T-cell (primary cell): ENCODE results near the gene TTLL11. TPM values are rescaled to one million over a fixed set of nuclear protein-coding genes. Genes with fewer than 3 reads are reported as not detected.

ENCODE experiments used
- ATAC-seq, 4 experiments: fragments of 200-7000 bp in 3 of 4; fragments of 150-1000 bp in 1 of 4; cut with Tn5 transposase; replicated peaks in 1 of 4; 1 replicate in 3 of 4; 2 replicates in 1 of 4; pipeline ENCODE4 v1.10.0; 2021; ENCODE audit warnings: moderate library complexity in 3 of 4, mild to moderate bottlenecking in 2 of 4, moderate number of reproducible peaks in 1 of 4
- CTCF ChIA-PET, 2 donors: fragments of 300-600 bp; sonication (Branson Sonifier 250); formaldehyde crosslinking; loops; one replicate each; lab custom pipeline; 2022; ENCODE audit warnings: antibody characterized with exemption in 2 of 2; lab: Charles Lee
- POLR2A ChIA-PET, 2 donors: fragments of 300-600 bp; sonication (Branson Sonifier 250); formaldehyde crosslinking; loops; one replicate each; lab custom pipeline; 2022; ENCODE audit warnings: antibody characterized with exemption in 2 of 2; lab: Charles Lee
- DNase-seq, 35 experiments: peaks; one replicate each; pipeline versions ENCODE4 v3.0.0 to v3.0.0-alpha.2; 2013 to 2023
- H3K27ac ChIP-seq: one replicate; pipeline ENCODE4 v1.5.1; 2013; ENCODE audit warnings: low read length
- H3K27me3 ChIP-seq, 2 experiments: replicated peaks in 1 of 2; 1 replicate in 1 of 2; 2 replicates in 1 of 2; pipeline versions ENCODE4 v1.6.1 to v1.7.0; 2013; ENCODE audit warnings: low read length in 1 of 2, mixed read lengths in 1 of 2; ENCODE audit not compliant: control insufficient read depth in 2 of 2, insufficient read depth in 2 of 2; ENCODE audit errors: extremely low read depth in 1 of 2
- H3K36me3 ChIP-seq, 2 donors: 1 replicate in 1 of 2; 2 replicates in 1 of 2; pipeline versions ENCODE4 v1.6.1 to v1.7.0; 2013; ENCODE audit warnings: low read length in 1 of 2; ENCODE audit not compliant: control insufficient read depth in 2 of 2, insufficient read depth in 1 of 2; ENCODE audit errors: extremely low read depth in 1 of 2
- H3K4me1 ChIP-seq, 2 experiments: 1 replicate in 1 of 2; 2 replicates in 1 of 2; pipeline versions ENCODE4 v1.6.1 to v1.7.0; 2013; ENCODE audit warnings: low read length in 2 of 2, mixed read lengths in 1 of 2; ENCODE audit not compliant: insufficient read depth in 2 of 2, control insufficient read depth in 1 of 2; ENCODE audit errors: extremely low read depth in 1 of 2
- H3K4me3 ChIP-seq, 2 donors: 1 replicate in 1 of 2; 2 replicates in 1 of 2; pipeline versions ENCODE4 v1.5.1 to v1.7.0; 2013; ENCODE audit warnings: mild to moderate bottlenecking in 2 of 2, low read length in 1 of 2, moderate library complexity in 1 of 2; ENCODE audit not compliant: control insufficient read depth in 1 of 2; ENCODE audit errors: extremely low read depth in 1 of 2
- H3K9me3 ChIP-seq: 2 replicates; pipeline ENCODE4 v1.7.0; 2013
- H3K27ac Mint-ChIP-seq, 2 donors: one replicate each; pipeline ENCODE4 v1.8.0; 2020 to 2021; ENCODE audit warnings: mild to moderate bottlenecking in 2 of 2, mixed read lengths in 2 of 2
- H3K27me3 Mint-ChIP-seq, 2 donors: one replicate each; pipeline ENCODE4 v1.8.0; 2021 to 2022; ENCODE audit warnings: mixed read lengths in 2 of 2
- H3K36me3 Mint-ChIP-seq: one replicate; pipeline ENCODE4 v1.8.0; 2021; ENCODE audit warnings: mixed read lengths
- H3K4me1 Mint-ChIP-seq, 3 donors: one replicate each; pipeline ENCODE4 v1.8.0; 2020 to 2022; ENCODE audit warnings: mixed read lengths in 3 of 3, mild to moderate bottlenecking in 1 of 3
- H3K4me3 Mint-ChIP-seq, 3 donors: one replicate each; pipeline ENCODE4 v1.8.0; 2020 to 2022; ENCODE audit warnings: mild to moderate bottlenecking in 3 of 3, mixed read lengths in 3 of 3, moderate library complexity in 3 of 3
- H3K9me3 Mint-ChIP-seq, 3 donors: one replicate each; pipeline ENCODE4 v1.8.0; 2020 to 2022; ENCODE audit warnings: mixed read lengths in 3 of 3
- WGBS: methylation state at CpG from one replicate; pipeline ENCODE4 v1.1.5; 2013; ENCODE audit warnings: missing lambda C conversion rate; ENCODE audit not compliant: insufficient coverage; 5-methylcytosine and 5-hydroxymethylcytosine counted together
- total RNA-seq, 35 experiments: library from RNA in 6 of 35; stranded (reverse) in 6 of 35; fragments of 120-200 nt in 1 of 35; gene quantifications; one replicate each; pipeline versions ENCODE4 v1.2.1 to v1.2.4 and lab custom pipeline; 2013 to 2026

The TTLL11 gene
- total RNA-seq, 5 donors from 2014 or later (not counting 1 experiment from before 2014, with no cell fraction given), result 3.4 to 4.8 (median 4.6) TPM

DNA sequence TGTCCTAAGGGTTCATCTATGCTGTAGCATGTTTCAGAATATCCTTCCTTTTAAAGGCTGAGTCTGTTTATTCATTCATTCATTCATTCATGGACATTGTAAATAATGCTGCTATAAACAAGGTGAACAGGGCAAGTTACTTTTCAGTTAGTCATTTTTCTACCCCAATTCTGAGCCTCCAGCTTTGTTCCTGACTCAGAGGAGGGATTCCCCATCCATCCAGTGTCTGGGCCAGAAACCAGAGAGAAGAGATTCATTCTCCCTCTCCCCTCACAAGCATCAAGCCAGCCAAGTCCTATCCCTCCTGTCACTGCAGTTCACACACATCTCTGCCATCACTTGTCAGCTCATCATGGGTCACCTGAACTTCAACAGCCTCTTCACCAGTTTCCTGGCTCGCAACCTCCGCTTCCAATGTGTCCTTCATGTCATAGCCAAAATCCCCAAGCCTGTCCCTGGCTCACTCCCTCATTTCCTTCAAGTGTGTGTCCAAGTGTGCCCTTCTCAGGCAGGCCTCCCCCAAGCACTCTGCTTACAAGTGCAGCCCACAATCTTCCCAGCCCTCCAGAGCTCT, 203.0 kb downstream of the TTLL11 start:
- H3K27me3 ChIP-seq, result peaks cover 0 to 4% of the 10 kb centered on the region in 2 experiments
- H3K9me3 ChIP-seq, result no peaks in the 10 kb centered on the region
- ATAC-seq, result no peak
- H3K27ac ChIP-seq, result no peak overlapping the region
- DNase-seq, result no peak
- no peaks in the 10 kb centered on the region for H3K4me1 Mint-ChIP-seq
- no peak overlapping the region for H3K4me3 ChIP-seq
- H3K4me1 ChIP-seq, result no peaks in the 10 kb centered on the region
- WGBS, result 100% methylated on average over 2 of the region's 2 CpGs
- no peaks in the 10 kb centered on the region for H3K27me3 Mint-ChIP-seq
- no peaks in the 10 kb centered on the region for H3K9me3 Mint-ChIP-seq
- no peak overlapping the region for H3K4me3 Mint-ChIP-seq
- POLR2A ChIA-PET, result no interaction called here
- no peaks in the 10 kb centered on the region for H3K36me3 Mint-ChIP-seq
- CTCF ChIA-PET, result no interaction called here
- H3K36me3 ChIP-seq, result no peaks in the 10 kb centered on the region
- no peak overlapping the region for H3K27ac Mint-ChIP-seq

DNA sequence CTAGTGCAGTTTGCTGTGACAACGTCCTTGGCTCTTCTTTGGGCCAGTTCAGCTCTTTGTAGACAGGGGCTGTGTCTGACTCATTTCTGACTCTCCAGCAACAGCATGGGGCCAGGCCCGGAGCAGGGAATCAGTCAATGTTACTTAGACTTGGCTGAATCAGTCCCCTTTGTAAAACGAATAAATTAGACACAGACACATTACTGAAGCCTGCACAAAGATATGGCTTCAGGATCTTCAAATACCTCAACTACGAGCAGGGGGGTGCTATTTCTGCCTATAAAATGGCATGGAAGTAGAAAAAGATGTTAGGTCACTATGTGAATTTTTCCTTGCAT, 204.7 kb downstream of the TTLL11 start:
- no peak overlapping the region for H3K27ac Mint-ChIP-seq
- ChIA-PET POLR2A (no interaction called here), CTCF (no interaction called here)
- no peaks in the 10 kb centered on the region for H3K9me3 Mint-ChIP-seq
- no peaks in the 10 kb centered on the region for H3K36me3 Mint-ChIP-seq
- no peaks in the 10 kb centered on the region for H3K27me3 Mint-ChIP-seq
- Histone ChIP-seq H3K4me3 (no peak overlapping the region), H3K27ac (no peak overlapping the region), H3K4me1 (no peaks in the 10 kb centered on the region), H3K27me3 (peaks cover 0 to 4% of the 10 kb centered on the region in 2 experiments), H3K36me3 (no peaks in the 10 kb centered on the region), H3K9me3 (no peaks in the 10 kb centered on the region)
- ATAC-seq (no peak), DNase-seq (no peak)
- WGBS, result no CpG with 5 or more reads among the region's 4 CpGs
- no peaks in the 10 kb centered on the region for H3K4me1 Mint-ChIP-seq
- no peak overlapping the region for H3K4me3 Mint-ChIP-seq

DNA sequence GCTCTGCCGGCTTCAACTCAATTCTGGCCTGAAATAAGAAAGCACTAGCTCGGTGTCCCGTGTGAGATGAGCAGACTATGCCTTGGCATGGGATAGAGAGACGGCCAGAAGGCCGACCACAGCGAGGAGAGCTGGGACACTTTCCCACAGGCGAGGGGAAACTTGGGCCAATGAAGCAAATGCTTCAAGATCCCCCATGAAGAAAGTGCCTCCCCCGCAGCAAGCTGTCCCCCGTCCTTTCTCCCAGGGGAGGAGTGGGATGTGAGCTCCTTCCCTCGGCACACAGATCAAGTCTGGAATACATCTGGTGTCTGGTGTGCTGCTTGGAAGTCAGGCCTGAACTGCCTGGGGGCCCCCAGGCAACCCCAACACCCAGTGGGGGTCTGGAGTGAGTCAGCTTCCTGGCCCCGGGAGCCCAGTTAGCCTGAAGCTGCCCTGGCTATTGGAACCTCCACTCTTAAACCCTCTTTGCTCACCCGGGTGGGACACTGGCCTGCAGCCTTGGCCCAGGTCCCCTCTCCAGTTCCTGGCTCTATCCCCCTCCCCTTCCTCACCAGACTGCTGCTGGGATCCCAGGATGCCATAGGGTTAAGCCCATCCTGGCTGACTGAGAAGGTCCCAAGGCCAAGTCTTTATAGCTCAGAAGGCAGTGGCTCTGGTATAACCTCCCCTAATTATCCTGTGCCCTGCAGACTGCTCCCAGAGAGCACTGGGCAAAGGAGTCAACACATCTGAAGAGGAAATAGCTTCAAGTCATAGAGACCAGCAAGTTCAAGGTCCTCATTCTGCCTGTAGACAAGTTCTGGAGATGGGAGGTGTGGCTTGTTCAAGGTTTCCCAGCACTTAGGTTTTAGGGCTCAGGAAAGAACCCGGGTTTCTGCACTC, 205.3 kb downstream of the TTLL11 start:
- CTCF ChIA-PET, result no interaction called here

DNA sequence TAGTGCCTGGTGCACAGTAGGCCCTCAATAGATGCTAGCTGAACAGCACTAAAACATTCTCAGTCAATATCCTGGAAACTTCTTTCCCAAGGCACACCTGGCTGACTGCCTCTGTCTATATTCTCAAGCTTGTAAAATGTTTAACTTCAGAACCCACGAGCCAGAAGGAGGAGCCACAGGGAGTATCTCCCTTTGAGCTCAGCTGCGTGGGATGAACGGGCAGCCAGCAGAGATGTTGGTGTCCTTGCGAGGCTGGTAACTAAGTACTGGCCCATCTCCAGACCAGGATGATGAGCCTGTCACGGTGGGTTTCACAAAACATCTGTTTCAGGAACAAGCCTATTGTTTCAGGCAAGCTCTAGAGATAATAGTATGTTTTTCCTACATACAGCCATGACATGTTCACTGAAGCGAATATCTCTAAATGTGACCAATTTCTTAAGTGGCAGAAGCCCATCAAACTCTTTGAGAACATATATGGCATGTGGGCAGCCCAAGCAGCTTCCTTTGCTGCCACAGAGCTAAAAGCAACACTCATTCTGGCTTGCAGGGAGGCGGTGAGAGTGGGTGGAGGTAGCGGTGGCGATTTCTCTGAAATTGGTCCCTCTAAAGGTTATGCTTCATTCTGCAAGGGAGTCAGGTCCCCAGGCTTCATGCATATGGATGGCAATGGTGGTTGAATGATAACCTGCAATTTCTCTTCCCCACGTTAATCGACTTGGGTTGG, 206.2 kb downstream of the TTLL11 start:
- no peak for ATAC-seq
- no peak overlapping the region for H3K4me3 Mint-ChIP-seq
- Histone ChIP-seq H3K4me1 (no peaks in the 10 kb centered on the region), H3K4me3 (no peak overlapping the region), H3K9me3 (no peaks in the 10 kb centered on the region), H3K36me3 (no peaks in the 10 kb centered on the region), H3K27ac (no peak overlapping the region), H3K27me3 (peaks cover 0 to 4% of the 10 kb centered on the region in 2 experiments)
- no peaks in the 10 kb centered on the region for H3K27me3 Mint-ChIP-seq
- ChIA-PET CTCF (no interaction called here), POLR2A (interaction anchor here in 1 of 2 donors (0.7 kb wide), 1 partner anchor 446 kb away, joined by 4 read pairs; no protein-coding TSS in a partner anchor)
- no peak overlapping the region for H3K27ac Mint-ChIP-seq
- no peaks in the 10 kb centered on the region for H3K36me3 Mint-ChIP-seq
- no peaks in the 10 kb centered on the region for H3K4me1 Mint-ChIP-seq
- 56% methylated on average over 6 of the region's 11 CpGs for WGBS
- DNase-seq, result no peak
- H3K9me3 Mint-ChIP-seq, result no peaks in the 10 kb centered on the region

More for the DNA sequence above, 205.3 kb downstream of the TTLL11 start:
- no peaks in the 10 kb centered on the region for H3K9me3 ChIP-seq
- H3K27ac ChIP-seq, result no peak overlapping the region
- no peaks in the 10 kb centered on the region for H3K4me1 ChIP-seq
- no peaks in the 10 kb centered on the region for H3K4me1 Mint-ChIP-seq
- peaks cover 0 to 4% of the 10 kb centered on the region in 2 experiments for H3K27me3 ChIP-seq
- 82% methylated on average over 9 of the region's 13 CpGs for WGBS
- H3K27me3 Mint-ChIP-seq, result no peaks in the 10 kb centered on the region
- no peak overlapping the region for H3K4me3 Mint-ChIP-seq
- no peak for DNase-seq
- H3K27ac Mint-ChIP-seq, result no peak overlapping the region
- H3K36me3 Mint-ChIP-seq, result no peaks in the 10 kb centered on the region
- no peaks in the 10 kb centered on the region for H3K9me3 Mint-ChIP-seq
- H3K36me3 ChIP-seq, result no peaks in the 10 kb centered on the region
- no peak for ATAC-seq
- no peak overlapping the region for H3K4me3 ChIP-seq
- POLR2A ChIA-PET, result no interaction called here

DNA sequence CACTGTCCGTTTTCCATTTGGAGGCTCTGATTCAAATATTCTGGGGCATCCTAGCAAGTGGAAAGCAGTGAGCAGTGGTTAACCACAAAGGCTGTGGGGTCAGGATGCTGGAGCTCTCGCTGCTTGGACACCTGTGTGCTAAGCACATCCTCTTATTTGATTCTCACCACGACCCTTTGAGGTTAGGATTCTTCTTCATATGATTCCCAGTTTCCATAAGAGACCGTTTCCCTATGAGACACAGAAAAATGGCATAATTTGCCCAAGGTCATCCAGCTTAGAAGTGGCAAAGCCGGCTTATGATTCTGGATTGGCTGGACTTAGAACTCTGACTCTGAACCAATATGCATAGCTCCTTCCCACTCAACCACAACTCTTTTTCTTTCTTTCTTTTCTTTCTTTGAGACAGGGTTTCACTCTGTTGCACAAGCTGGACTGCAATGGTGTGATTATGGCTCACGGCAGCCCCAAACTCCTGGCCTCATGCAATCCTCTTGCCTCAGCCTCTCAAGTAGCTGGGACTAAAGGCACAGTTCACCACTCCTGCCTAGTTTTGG, 207.7 kb downstream of the TTLL11 start:
- Histone ChIP-seq H3K4me3 (no peak overlapping the region), H3K27me3 (no peaks in the 10 kb centered on the region), H3K9me3 (no peaks in the 10 kb centered on the region), H3K27ac (no peak overlapping the region), H3K36me3 (no peaks in the 10 kb centered on the region), H3K4me1 (no peaks in the 10 kb centered on the region)
- Mint-ChIP-seq H3K4me1 (no peaks in the 10 kb centered on the region), H3K36me3 (no peaks in the 10 kb centered on the region), H3K9me3 (no peaks in the 10 kb centered on the region), H3K4me3 (no peak overlapping the region), H3K27ac (no peak overlapping the region), H3K27me3 (no peaks in the 10 kb centered on the region)
- 31% methylated on average over 5 of the region's 6 CpGs for WGBS
- ChIA-PET CTCF (interaction anchor here in 1 of 2 donors (0.6 kb wide), 1 partner anchor 119 kb away, joined by 3 read pairs; no protein-coding TSS in a partner anchor), POLR2A (no interaction called here)
- ATAC-seq, result no peak
- DNase-seq, result no peak

DNA sequence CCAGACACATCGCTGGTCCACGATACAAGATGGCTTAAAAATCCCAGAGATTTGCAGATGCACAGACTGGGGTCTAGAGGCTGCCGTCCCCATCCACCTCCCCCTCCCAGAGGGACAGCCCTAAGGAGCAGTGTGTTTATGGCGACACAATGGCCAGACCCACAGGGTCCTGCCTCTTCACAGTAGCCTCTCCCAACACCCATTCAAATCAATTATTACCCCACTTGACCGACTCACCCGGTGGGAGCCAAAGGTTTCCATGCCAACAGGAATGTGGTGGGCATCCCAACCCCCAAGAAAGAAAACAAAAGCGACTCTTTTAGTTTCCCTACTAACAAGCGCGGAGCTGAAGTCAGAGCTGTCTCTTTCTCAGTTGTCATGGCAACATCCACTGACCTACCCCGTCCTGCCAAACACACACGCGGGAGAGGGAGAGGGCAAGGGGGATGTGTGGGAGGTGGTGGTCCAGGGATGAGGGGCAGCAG, 209.0 kb downstream of the TTLL11 start:
- H3K36me3 ChIP-seq, result no peaks in the 10 kb centered on the region
- Mint-ChIP-seq H3K27ac (no peak overlapping the region), H3K9me3 (no peaks in the 10 kb centered on the region), H3K4me3 (no peak overlapping the region), H3K36me3 (no peaks in the 10 kb centered on the region), H3K4me1 (no peaks in the 10 kb centered on the region), H3K27me3 (no peaks in the 10 kb centered on the region)
- no peaks in the 10 kb centered on the region for H3K27me3 ChIP-seq
- CTCF ChIA-PET, result no interaction called here
- no peaks in the 10 kb centered on the region for H3K4me1 ChIP-seq
- POLR2A ChIA-PET, result no interaction called here
- 86% methylated on average over 6 of the region's 12 CpGs for WGBS
- H3K4me3 ChIP-seq, result no peak overlapping the region
- no peak for DNase-seq
- H3K9me3 ChIP-seq, result no peaks in the 10 kb centered on the region
- no peak for ATAC-seq
- H3K27ac ChIP-seq, result no peak overlapping the region
